ENCODE results near the gene DPH3.

- no peak for TF ChIP-seq EP300 (IDR thresholded peaks at IDR 0.05)
- no peak for TF ChIP-seq CTCF (IDR thresholded peaks at IDR 0.05)
- no peak for TF ChIP-seq POLR2A (IDR thresholded peaks at IDR 0.05)
Measured at GRCh38 chr3:16214366-16214765, 50.4 kb downstream of the DPH3 start.

All from ovary (tissue), 3 donors.